ENCODE results near the gene MUC3A. TPM values are rescaled to one million over a fixed set of nuclear protein-coding genes. Genes with fewer than 3 reads are reported as not detected.

MUC3A gene
- polyA plus RNA-seq, 1 of the 3 experiments (the other 2 are of a cell fraction), result 0.03 TPM

DNA sequence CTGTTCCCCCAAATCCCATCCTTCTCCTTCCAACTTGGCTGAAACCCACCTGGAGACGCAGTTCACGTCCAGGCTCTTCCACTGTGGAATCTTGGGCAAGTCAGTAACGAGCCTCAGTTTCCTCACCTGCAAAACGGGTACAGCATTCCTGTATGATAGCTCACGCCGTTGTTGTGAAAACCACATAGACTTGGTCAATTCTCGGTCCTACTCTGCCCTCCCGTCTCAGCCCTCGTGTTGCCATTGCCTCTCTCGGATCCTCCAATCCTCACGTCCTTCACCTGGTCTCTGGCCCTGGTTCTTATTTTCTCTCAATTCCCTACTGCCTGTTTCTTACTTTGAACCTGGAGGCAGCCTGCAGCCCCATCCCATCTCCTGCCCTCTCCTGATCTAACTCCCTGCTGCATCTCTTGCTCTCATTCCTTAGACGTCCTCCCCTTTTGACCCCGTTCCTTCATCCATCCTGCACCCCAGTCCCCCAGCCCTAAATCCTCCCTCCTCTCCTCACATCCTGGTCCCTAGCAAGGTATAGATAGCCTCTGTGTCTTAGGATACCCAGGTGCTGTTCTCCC is 18.0 kb downstream of the MUC3A start:
- Histone ChIP-seq H3K4me2 (no peak overlapping the region), H2AFZ (ENCODE audit: low read depth) (no peak overlapping the region), H3K9me3 (no peaks in the 10 kb centered on the region), H3F3A (replicated peaks; ENCODE audit: insufficient read depth) (no peaks in the 10 kb centered on the region), H3K9ac (no peak overlapping the region), H3K9me2 (no peaks in the 10 kb centered on the region), H3K27me3 (ENCODE audit: insufficient read depth) (peaks cover 99% of the 10 kb centered on the region), H3K4me1 (ENCODE audit: control insufficient read depth in 1 of 2, insufficient read depth in 2 of 2, low read depth in 1 of 2, low read length in 1 of 2) (peaks cover 0 to 7% of the 10 kb centered on the region in 2 experiments; a peak in 1 of 4 replicates), H3K79me2 (ENCODE audit: insufficient read depth) (no peaks in the 10 kb centered on the region), H3K27ac (ENCODE audit: low read depth in 2 of 2, low read length in 1 of 2) (no peak overlapping the region), H4K20me1 (ENCODE audit: insufficient read depth) (no peaks in the 10 kb centered on the region), H3K4me3 (ENCODE audit: low read depth in 2 of 2, low read length in 1 of 2) (no peak overlapping the region), H3K36me3 (replicated peaks in 1 of 2; ENCODE audit: control insufficient read depth in 1 of 2, insufficient read depth in 2 of 2, low read length in 1 of 2) (no peaks in the 10 kb centered on the region)
- TF ChIP-seq SIN3A (IDR thresholded peaks at IDR 0.05; ENCODE audit: borderline replicate concordance, low read depth, low read length) (no peak), RAD21 (IDR thresholded peaks at IDR 0.05; ENCODE audit: low read length) (no peak), ELF1 (IDR thresholded peaks at IDR 0.05) (no peak), NRF1 (IDR thresholded peaks at IDR 0.05; ENCODE audit: low read depth, low read length) (no peak), TEAD4 (IDR thresholded peaks at IDR 0.05; ENCODE audit: borderline replicate concordance, insufficient read depth) (no peak), FOSL2 (IDR thresholded peaks at IDR 0.05; ENCODE audit: borderline replicate concordance, low read depth) (no peak), EP300 (IDR thresholded peaks at IDR 0.05; ENCODE audit: borderline replicate concordance in 1 of 2, low read depth in 1 of 2, low read length in 1 of 2) (no peak)
- TF ChIP-seq, protein P1, sequence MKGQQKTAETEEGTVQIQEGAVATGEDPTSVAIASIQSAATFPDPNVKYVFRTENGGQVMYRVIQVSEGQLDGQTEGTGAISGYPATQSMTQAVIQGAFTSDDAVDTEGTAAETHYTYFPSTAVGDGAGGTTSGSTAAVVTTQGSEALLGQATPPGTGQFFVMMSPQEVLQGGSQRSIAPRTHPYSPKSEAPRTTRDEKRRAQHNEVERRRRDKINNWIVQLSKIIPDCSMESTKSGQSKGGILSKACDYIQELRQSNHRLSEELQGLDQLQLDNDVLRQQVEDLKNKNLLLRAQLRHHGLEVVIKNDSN (IDR thresholded peaks at IDR 0.05; ENCODE audit: borderline replicate concordance, low read depth), result no peak
- TF ChIP-seq, protein P2, sequence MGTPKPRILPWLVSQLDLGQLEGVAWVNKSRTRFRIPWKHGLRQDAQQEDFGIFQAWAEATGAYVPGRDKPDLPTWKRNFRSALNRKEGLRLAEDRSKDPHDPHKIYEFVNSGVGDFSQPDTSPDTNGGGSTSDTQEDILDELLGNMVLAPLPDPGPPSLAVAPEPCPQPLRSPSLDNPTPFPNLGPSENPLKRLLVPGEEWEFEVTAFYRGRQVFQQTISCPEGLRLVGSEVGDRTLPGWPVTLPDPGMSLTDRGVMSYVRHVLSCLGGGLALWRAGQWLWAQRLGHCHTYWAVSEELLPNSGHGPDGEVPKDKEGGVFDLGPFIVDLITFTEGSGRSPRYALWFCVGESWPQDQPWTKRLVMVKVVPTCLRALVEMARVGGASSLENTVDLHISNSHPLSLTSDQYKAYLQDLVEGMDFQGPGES (IDR thresholded peaks at IDR 0.05; ENCODE audit: low read depth, low read length), result no peak
- TF ChIP-seq, protein P3, sequence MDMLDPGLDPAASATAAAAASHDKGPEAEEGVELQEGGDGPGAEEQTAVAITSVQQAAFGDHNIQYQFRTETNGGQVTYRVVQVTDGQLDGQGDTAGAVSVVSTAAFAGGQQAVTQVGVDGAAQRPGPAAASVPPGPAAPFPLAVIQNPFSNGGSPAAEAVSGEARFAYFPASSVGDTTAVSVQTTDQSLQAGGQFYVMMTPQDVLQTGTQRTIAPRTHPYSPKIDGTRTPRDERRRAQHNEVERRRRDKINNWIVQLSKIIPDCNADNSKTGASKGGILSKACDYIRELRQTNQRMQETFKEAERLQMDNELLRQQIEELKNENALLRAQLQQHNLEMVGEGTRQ (IDR thresholded peaks at IDR 0.05; ENCODE audit: borderline replicate concordance, low read depth, low read length), result no peak
- TF ChIP-seq, protein P4, sequence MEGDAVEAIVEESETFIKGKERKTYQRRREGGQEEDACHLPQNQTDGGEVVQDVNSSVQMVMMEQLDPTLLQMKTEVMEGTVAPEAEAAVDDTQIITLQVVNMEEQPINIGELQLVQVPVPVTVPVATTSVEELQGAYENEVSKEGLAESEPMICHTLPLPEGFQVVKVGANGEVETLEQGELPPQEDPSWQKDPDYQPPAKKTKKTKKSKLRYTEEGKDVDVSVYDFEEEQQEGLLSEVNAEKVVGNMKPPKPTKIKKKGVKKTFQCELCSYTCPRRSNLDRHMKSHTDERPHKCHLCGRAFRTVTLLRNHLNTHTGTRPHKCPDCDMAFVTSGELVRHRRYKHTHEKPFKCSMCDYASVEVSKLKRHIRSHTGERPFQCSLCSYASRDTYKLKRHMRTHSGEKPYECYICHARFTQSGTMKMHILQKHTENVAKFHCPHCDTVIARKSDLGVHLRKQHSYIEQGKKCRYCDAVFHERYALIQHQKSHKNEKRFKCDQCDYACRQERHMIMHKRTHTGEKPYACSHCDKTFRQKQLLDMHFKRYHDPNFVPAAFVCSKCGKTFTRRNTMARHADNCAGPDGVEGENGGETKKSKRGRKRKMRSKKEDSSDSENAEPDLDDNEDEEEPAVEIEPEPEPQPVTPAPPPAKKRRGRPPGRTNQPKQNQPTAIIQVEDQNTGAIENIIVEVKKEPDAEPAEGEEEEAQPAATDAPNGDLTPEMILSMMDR (IDR thresholded peaks at IDR 0.05), result no peak
- TF ChIP-seq, protein P5, sequence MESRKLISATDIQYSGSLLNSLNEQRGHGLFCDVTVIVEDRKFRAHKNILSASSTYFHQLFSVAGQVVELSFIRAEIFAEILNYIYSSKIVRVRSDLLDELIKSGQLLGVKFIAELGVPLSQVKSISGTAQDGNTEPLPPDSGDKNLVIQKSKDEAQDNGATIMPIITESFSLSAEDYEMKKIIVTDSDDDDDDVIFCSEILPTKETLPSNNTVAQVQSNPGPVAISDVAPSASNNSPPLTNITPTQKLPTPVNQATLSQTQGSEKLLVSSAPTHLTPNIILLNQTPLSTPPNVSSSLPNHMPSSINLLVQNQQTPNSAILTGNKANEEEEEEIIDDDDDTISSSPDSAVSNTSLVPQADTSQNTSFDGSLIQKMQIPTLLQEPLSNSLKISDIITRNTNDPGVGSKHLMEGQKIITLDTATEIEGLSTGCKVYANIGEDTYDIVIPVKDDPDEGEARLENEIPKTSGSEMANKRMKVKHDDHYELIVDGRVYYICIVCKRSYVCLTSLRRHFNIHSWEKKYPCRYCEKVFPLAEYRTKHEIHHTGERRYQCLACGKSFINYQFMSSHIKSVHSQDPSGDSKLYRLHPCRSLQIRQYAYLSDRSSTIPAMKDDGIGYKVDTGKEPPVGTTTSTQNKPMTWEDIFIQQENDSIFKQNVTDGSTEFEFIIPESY (IDR thresholded peaks at IDR 0.05; ENCODE audit: borderline replicate concordance, low read depth), result no peak
- WGBS (ENCODE audit: low lambda C conversion rate), result 2% methylated on average over 13 of the region's 13 CpGs
- peak; percentile 53 for DNase-seq
- ChIA-PET CTCF (interaction anchor here (1.0 to 3.2 kb wide), 6 partner anchors 10 to 110 kb away, joined by 3 to 17 read pairs (median 4); no protein-coding TSS in a partner anchor), POLR2A (no interaction called here)
